GM12801 (cell line): ENCODE data around the gene ERCC4.

Source experiments
- CTCF ChIP-seq: IDR thresholded peaks from one replicate; pipeline ENCODE4 v1.5.1; 2011; ENCODE audit warnings: control low read depth; ENCODE audit not compliant: insufficient read length; ENCODE audit errors: extremely low read depth

The ERCC4 gene

GRCh38 chr16:13938480-13938879 is 18.5 kb downstream of the ERCC4 start:
- TF ChIP-seq CTCF = no peak

GRCh38 chr16:13939821-13940220 is 19.9 kb downstream of the ERCC4 start:
- TF ChIP-seq CTCF = no peak

GRCh38 chr16:13940397-13940933 is 20.5 kb downstream of the ERCC4 start:
- TF ChIP-seq CTCF = no peak

GRCh38 chr16:13944816-13945215 is 24.9 kb downstream of the ERCC4 start:
- TF ChIP-seq CTCF = no peak

GRCh38 chr16:13945744-13946485 is 26.0 kb downstream of the ERCC4 start:
- no peak for TF ChIP-seq CTCF

GRCh38 chr16:13948086-13948485 is 28.1 kb downstream of the ERCC4 start:
- no peak for TF ChIP-seq CTCF

- no peak for TF ChIP-seq CTCF
Observed at GRCh38 chr16:13950821-13951547, 31.0 kb downstream of the ERCC4 start.
